ENCODE measurements around the gene DNAJC5.

The DNAJC5 gene

DNA sequence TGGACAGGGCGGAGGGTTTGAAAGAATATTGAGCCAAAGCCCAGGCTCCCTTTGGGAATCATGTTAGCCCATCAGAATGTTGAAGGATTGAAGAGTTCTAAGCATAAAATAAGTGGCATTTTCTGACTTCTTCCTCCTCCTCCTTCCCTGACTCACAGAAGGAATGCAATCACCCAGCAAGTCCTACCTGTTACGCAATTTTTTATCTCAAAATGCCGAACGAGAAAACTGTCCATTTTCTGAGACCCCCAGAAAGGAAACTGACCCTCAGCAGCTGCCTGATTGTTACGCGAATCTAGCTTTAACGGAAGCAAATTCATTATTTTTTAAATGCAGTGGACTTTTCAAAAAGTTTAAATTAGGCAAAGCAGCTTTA is 4.7 kb upstream of the DNAJC5 start:
- Histone ChIP-seq H3K9me3 (ENCODE audit: insufficient read depth, low read depth, low read length) (no peaks in the 10 kb centered on the region), H3K4me3 (ENCODE audit: low read length) (no peak overlapping the region), H3K36me3 (ENCODE audit: insufficient read depth, low read depth, low read length) (peaks cover 47% of the 10 kb centered on the region), H3K27ac (ENCODE audit: low read length) (no peak overlapping the region), H3K4me1 (ENCODE audit: insufficient read depth, low read length) (no peaks in the 10 kb centered on the region), H3K9ac (ENCODE audit: low read depth, low read length) (no peak overlapping the region), H3K27me3 (ENCODE audit: insufficient read depth, low read length) (no peaks in the 10 kb centered on the region)

DNA sequence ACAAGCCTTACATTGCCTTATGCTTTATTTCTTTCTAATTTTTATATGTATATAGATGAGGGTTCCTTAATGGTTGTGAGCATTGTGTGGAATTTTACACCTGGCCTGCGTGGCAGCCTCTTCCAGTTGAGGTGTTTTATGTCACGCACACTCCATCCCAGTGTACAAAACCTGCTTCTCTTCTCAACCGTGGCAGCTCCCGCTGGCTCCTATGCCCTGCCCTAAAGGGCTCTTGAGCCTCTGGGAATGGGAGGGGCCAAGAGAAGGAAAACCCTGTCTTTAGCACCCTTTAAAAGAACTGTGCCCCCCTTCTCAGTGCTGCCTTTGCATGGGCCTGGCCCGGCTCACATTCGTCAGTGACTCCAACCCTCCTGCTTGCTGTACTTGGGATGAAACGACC is 4.3 kb upstream of the DNAJC5 start:
- H3K36me3 ChIP-seq (ENCODE audit: insufficient read depth, low read depth, low read length): peaks cover 43% of the 10 kb centered on the region
- H3K9ac ChIP-seq (ENCODE audit: low read depth, low read length): no peak overlapping the region
- no peaks in the 10 kb centered on the region for H3K9me3 ChIP-seq (ENCODE audit: insufficient read depth, low read depth, low read length)
- H3K27ac ChIP-seq (ENCODE audit: low read length): no peak overlapping the region
- no peaks in the 10 kb centered on the region for H3K27me3 ChIP-seq (ENCODE audit: insufficient read depth, low read length)
- no peaks in the 10 kb centered on the region for H3K4me1 ChIP-seq (ENCODE audit: insufficient read depth, low read length)
- H3K4me3 ChIP-seq (ENCODE audit: low read length): no peak overlapping the region

DNA sequence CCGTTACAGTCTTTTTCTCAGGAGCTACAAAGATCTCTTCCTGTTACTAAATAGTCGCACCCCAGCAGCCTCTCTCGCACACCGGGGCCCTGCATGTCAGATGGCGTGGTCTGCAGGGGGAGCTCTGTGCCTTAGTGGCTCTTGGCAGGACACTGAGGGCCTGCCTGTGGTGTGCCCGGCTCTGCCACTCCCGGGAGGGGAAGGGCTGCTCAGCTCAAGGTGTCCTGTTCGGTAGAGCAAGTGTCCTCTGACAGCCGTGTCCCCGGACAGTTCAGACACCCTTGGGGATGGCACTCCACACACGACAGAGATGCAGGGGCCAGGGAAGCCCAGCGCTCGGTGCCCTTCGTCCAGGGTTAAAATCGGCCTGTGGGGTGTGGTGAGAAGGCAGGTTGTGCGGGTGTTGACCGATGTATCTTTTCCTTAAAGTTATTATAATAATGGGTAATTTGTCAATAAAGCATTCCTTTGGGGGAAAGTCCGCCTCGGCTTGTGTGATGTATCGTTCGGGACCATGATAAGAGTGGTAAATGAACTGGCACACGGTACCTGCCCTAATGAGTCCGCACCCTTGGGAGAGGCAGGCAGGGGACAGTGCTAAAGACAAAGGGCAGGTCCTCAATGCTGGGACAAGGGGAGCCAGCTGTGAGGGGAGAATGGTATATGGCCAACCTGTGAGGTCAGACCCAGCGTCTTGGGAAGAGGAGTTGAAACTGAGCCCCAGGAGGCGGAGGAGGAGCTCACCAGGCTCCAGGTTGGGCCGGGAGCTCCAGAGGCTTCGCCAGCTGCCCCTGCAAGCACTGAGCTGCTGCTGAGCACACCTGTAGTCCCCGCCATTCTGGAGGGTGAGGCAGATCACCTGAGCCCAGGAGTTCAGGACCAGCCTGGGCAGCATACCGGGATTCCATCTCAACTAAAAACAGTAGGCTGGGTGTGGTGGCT is 3.6 kb upstream of the DNAJC5 start:
- no peaks in the 10 kb centered on the region for H3K27me3 ChIP-seq (ENCODE audit: insufficient read depth, low read length)
- H3K27ac ChIP-seq (ENCODE audit: low read length): no peak overlapping the region
- no peaks in the 10 kb centered on the region for H3K9me3 ChIP-seq (ENCODE audit: insufficient read depth, low read depth, low read length)
- peaks cover 43% of the 10 kb centered on the region for H3K36me3 ChIP-seq (ENCODE audit: insufficient read depth, low read depth, low read length)
- H3K4me3 ChIP-seq (ENCODE audit: low read length): no peak overlapping the region
- no peaks in the 10 kb centered on the region; the same call in 1 of the 2 replicates for H3K4me1 ChIP-seq (ENCODE audit: insufficient read depth, low read length)
- H3K9ac ChIP-seq (ENCODE audit: low read depth, low read length): no peak overlapping the region

DNA sequence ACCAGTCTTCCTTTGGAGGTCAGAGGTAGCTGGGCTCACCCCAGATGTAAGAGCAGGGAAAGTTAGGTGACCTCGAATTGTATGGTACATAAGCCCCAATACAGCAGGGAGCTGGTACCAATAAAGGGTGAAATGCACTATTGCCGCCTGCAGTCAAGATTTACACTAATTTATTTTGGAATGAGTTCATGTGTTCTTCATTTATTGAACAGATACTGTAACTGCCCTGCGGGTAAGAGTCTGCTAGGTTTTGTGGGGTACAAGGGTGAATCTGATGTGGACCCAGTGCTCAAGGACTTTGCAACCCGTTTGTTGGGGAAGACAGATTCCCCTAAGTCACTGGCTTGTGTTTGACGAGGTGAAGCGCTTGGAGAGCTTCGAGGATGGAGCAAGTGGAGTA is 2.5 kb upstream of the DNAJC5 start:
- H3K9me3 ChIP-seq (ENCODE audit: insufficient read depth, low read depth, low read length): no peaks in the 10 kb centered on the region
- H3K9ac ChIP-seq (ENCODE audit: low read depth, low read length): no peak overlapping the region; the same call in 1 of the 2 replicates
- peaks cover 36% of the 10 kb centered on the region for H3K36me3 ChIP-seq (ENCODE audit: insufficient read depth, low read depth, low read length)
- H3K4me1 ChIP-seq (ENCODE audit: insufficient read depth, low read length): peaks cover 6% of the 10 kb centered on the region; the same call in 1 of the 2 replicates
- H3K27ac ChIP-seq (ENCODE audit: low read length): no peak overlapping the region
- no peak overlapping the region for H3K4me3 ChIP-seq (ENCODE audit: low read length)
- no peaks in the 10 kb centered on the region for H3K27me3 ChIP-seq (ENCODE audit: insufficient read depth, low read length)

DNA sequence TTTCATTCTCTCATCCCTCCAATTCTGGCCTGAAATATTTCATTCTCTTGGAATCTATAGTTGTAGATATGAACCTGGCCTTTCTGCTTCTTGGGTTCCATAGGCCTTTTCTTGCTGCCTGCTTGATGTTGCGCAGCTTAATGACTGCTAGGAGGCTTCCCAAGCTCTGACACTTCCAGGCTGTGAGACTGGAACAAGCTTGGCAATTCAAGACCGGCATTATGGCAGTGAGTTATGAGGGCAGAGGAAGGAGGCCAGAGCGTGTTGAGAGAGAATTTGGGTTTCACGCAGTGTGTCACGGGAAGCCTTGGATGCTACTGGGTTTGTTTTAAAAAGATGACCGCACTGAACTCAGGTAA is 948 bp upstream of the DNAJC5 start:
- H3K27ac ChIP-seq (ENCODE audit: low read length): no peak overlapping the region
- H3K4me1 ChIP-seq (ENCODE audit: insufficient read depth, low read length): peaks cover 6% of the 10 kb centered on the region; the same call in 1 of the 2 replicates
- H3K36me3 ChIP-seq (ENCODE audit: insufficient read depth, low read depth, low read length): peaks cover 25% of the 10 kb centered on the region
- peak overlapping the region; percentile 67 for H3K4me3 ChIP-seq (ENCODE audit: low read length)
- H3K9ac ChIP-seq (ENCODE audit: low read depth, low read length): no peak overlapping the region
- H3K27me3 ChIP-seq (ENCODE audit: insufficient read depth, low read length): no peaks in the 10 kb centered on the region
- H3K9me3 ChIP-seq (ENCODE audit: insufficient read depth, low read depth, low read length): no peaks in the 10 kb centered on the region

DNA sequence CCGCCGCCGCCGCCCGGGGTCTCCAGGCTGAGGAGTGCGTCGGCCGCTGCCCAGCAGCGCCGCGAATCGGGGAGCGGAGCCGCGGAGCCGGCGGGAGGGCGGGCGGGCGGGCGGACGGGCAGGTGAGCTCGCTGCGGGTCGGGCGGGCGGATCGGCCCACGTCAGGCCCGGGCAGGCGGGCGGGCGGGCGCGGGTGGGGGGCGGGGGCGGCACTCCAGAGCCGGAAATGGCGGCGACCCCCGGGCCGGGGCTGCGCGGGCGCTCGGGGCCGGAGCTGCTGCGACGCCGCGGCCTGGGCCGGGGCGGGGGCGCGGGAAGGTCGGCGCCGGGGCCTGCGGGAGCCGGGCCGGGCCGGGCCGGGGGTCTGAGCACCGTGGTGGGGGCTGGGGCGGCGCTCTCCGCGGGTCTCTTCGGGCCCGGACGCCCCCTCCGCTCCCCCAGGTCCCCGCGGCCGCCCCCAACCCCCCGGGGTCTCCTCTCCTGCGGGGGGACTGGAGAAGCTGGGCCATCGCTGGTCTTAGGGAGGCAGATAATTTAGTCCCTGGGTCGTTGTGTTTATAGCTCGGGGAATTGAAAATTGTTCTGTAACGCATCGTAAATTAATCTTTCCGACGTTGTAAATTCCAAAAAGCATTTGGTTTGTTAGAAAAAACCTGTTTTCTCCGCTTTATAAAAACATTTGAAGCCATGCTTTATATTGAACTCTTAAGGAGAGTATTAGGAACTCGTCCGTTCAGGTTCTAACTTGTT is 451 bp downstream of the DNAJC5 start:
- H3K4me3 ChIP-seq (ENCODE audit: low read length): peak overlapping the region; percentile 83
- H3K9me3 ChIP-seq (ENCODE audit: insufficient read depth, low read depth, low read length): no peaks in the 10 kb centered on the region
- H3K9ac ChIP-seq (ENCODE audit: low read depth, low read length): peak overlapping the region; percentile 76
- H3K4me1 ChIP-seq (ENCODE audit: insufficient read depth, low read length): peaks cover 6% of the 10 kb centered on the region; the same call in 1 of the 2 replicates
- H3K27me3 ChIP-seq (ENCODE audit: insufficient read depth, low read length): no peaks in the 10 kb centered on the region
- peaks cover 11% of the 10 kb centered on the region for H3K36me3 ChIP-seq (ENCODE audit: insufficient read depth, low read depth, low read length)
- H3K27ac ChIP-seq (ENCODE audit: low read length): no peak overlapping the region

DNA sequence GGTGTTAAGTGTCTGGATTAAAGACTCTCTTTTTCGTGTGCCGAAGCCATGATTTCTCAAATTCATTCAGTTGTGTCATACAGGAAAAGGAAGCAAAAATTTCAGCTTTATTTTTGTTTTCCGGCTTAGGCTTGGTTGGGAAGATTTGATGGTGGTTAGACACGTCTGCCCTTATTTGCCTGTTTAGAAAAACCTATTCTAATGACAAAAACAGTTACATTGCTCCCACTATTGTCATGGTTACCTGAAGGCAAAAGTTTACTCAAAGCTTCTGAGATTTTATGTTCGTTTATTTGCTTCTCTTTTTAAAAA is 982 bp downstream of the DNAJC5 start:
- Histone ChIP-seq H3K27ac (ENCODE audit: low read length) (no peak overlapping the region), H3K27me3 (ENCODE audit: insufficient read depth, low read length) (no peaks in the 10 kb centered on the region), H3K4me1 (ENCODE audit: insufficient read depth, low read length) (peaks cover 6% of the 10 kb centered on the region; the same call in 1 of the 2 replicates), H3K4me3 (ENCODE audit: low read length) (peak overlapping the region; percentile 83), H3K36me3 (ENCODE audit: insufficient read depth, low read depth, low read length) (peaks cover 6% of the 10 kb centered on the region), H3K9ac (ENCODE audit: low read depth, low read length) (peak overlapping the region; percentile 76), H3K9me3 (ENCODE audit: insufficient read depth, low read depth, low read length) (no peaks in the 10 kb centered on the region)

DNA sequence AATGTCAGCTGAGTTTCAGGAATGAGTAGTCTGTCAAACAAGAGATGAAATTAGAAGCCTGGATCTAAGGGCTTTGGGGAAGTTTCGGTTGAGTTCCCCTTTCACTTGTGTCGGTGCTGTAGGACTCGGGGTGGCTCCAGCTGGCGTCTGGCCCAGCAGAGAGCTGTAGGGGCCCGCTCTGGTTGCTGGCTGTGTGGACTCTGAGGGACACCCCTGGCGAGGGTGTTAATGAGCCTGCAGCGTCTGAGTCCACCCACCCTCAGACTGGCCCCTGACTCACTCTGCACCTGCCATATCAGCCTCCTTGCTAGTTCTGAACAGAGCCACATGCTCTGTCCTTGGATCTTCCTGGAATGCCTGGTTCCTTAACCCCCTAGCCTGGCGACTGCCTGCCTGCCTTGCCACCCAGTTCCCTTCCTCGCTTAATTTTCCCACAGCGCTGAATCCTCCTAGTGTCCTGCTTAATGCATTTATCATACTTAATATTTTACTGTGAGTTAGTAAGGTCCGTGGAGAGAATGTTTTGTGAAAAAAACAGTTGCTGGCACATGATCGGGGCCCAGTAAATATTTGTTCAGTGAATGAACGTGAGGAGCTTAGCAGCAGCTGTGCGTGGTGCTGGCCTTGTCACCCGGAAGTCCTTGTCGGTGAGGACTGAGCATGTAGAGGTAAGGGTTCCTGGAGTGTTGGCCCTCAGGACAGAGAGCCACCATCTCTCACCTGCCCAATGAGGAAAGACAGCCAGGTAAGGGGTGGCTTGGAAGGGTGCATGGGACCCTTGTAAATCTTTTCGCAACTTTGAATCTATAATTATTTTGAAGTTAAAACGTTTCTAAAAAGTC is 1.6 kb downstream of the DNAJC5 start:
- Histone ChIP-seq H3K9me3 (ENCODE audit: insufficient read depth, low read depth, low read length) (no peaks in the 10 kb centered on the region), H3K27ac (ENCODE audit: low read length) (no peak overlapping the region), H3K36me3 (ENCODE audit: insufficient read depth, low read depth, low read length) (no peaks in the 10 kb centered on the region; the same call in 1 of the 2 replicates), H3K4me1 (ENCODE audit: insufficient read depth, low read length) (peaks cover 6% of the 10 kb centered on the region; the same call in 1 of the 2 replicates), H3K27me3 (ENCODE audit: insufficient read depth, low read length) (no peaks in the 10 kb centered on the region), H3K9ac (ENCODE audit: low read depth, low read length) (no peak overlapping the region), H3K4me3 (ENCODE audit: low read length) (peak overlapping the region; percentile 83)

DNA sequence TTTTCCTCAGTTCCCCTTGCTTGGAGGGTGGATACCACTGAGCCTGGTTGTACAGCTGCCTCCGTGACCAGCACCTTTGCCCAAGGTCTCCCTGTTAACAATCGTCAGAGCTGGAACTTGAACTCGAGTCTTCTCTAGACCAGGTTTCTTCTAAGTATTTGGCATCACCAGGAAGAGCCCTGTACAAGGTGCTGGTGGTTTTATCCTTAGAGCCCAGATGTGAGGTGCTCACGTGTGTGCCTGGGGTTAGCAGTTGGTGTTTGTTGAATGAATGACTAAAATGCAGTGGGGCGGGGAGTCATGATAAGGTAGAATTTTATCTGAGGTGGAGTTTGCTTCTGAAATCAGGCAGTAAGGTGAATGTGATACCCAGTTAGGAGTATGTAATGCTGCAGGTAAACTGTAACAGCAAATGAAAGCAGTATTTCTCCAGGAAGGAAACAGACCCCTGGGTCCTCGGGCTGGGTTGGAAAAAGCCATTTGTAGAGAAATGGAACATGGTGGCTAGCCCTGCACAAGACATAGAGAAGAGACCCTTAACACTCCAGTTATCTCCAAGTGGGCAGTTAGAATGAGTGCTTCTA is 3.1 kb downstream of the DNAJC5 start:
- H3K9ac ChIP-seq (ENCODE audit: low read depth, low read length): no peak overlapping the region
- no peaks in the 10 kb centered on the region for H3K36me3 ChIP-seq (ENCODE audit: insufficient read depth, low read depth, low read length)
- H3K4me3 ChIP-seq (ENCODE audit: low read length): no peak overlapping the region
- no peak overlapping the region for H3K27ac ChIP-seq (ENCODE audit: low read length)
- H3K4me1 ChIP-seq (ENCODE audit: insufficient read depth, low read length): peaks cover 6% of the 10 kb centered on the region; the same call in 1 of the 2 replicates
- no peaks in the 10 kb centered on the region for H3K27me3 ChIP-seq (ENCODE audit: insufficient read depth, low read length)
- no peaks in the 10 kb centered on the region for H3K9me3 ChIP-seq (ENCODE audit: insufficient read depth, low read depth, low read length)

DNA sequence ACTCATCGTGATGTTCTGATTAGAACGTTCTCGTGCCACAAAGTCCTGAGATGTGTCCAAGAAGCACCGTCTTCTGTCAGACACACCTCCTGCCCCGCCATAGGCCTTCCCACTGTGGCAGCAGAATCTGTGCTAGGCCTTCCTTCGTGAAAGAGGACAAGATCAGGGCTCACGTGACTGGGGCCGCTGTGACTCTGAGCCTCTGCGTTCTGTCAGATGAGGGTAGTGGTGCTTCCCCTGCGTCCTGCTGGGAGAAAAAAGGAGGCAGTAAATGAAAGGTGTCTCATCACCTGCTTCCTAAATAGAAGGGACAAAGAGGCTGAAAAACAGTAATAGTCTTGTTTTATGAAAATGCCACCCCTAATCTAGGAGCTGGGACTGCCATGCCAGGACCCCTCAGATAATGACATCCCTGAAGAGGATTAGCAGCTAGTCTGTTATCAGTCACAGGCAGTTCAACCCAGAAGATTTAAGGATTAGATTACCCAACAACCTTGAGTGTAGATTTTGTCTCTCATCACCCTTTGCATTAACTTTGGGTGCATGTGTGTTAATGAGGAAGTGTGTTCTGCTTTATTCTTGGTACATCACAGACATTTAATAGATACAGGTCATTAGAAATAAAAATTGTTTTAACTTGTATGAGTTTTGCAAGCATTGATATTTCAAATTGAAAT is 4.1 kb downstream of the DNAJC5 start:
- Histone ChIP-seq H3K36me3 (ENCODE audit: insufficient read depth, low read depth, low read length) (no peaks in the 10 kb centered on the region), H3K4me3 (ENCODE audit: low read length) (no peak overlapping the region), H3K27me3 (ENCODE audit: insufficient read depth, low read length) (no peaks in the 10 kb centered on the region), H3K9ac (ENCODE audit: low read depth, low read length) (no peak overlapping the region), H3K27ac (ENCODE audit: low read length) (no peak overlapping the region), H3K9me3 (ENCODE audit: insufficient read depth, low read depth, low read length) (no peaks in the 10 kb centered on the region), H3K4me1 (ENCODE audit: insufficient read depth, low read length) (peaks cover 6% of the 10 kb centered on the region; the same call in 1 of the 2 replicates)

DNA sequence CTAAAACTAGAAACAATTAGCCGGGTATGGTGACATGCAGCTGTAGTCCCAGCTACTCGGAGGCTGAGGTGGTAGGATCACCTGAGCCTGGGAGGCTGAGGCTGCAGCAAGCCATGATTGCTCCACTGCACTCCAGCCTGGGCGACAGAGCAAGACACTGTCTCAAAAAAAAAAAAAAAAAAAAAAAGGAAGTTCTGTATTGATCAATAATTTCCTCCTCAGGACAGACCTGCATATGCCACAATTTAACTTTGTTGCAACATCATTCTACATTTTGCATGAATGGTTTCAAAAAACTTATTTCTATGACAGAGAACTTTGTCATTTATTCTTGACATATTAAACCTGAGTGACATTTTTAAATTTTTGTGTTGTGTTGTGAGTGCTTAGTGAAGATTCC is 5.5 kb downstream of the DNAJC5 start:
- Histone ChIP-seq H3K27ac (ENCODE audit: low read length) (no peak overlapping the region), H3K4me3 (ENCODE audit: low read length) (no peak overlapping the region), H3K9me3 (ENCODE audit: insufficient read depth, low read depth, low read length) (no peaks in the 10 kb centered on the region), H3K27me3 (ENCODE audit: insufficient read depth, low read length) (no peaks in the 10 kb centered on the region), H3K36me3 (ENCODE audit: insufficient read depth, low read depth, low read length) (no peaks in the 10 kb centered on the region), H3K4me1 (ENCODE audit: insufficient read depth, low read length) (peaks cover 6% of the 10 kb centered on the region; the same call in 1 of the 2 replicates), H3K9ac (ENCODE audit: low read depth, low read length) (no peak overlapping the region)

All from iPS-20b (cell line).